Activated CD4-positive, alpha-beta T cell treated with anti-CD3 and anti-CD28 coated beads, Interleukin-2, amount 50 U/mL, for 16 hours (primary cell): ENCODE data around the gene ELAPOR1.

Source experiments
- DNase-seq: peaks from one replicate; pipeline ENCODE4 v3.0.0-alpha.2; 2020

Gene ELAPOR1

DNA sequence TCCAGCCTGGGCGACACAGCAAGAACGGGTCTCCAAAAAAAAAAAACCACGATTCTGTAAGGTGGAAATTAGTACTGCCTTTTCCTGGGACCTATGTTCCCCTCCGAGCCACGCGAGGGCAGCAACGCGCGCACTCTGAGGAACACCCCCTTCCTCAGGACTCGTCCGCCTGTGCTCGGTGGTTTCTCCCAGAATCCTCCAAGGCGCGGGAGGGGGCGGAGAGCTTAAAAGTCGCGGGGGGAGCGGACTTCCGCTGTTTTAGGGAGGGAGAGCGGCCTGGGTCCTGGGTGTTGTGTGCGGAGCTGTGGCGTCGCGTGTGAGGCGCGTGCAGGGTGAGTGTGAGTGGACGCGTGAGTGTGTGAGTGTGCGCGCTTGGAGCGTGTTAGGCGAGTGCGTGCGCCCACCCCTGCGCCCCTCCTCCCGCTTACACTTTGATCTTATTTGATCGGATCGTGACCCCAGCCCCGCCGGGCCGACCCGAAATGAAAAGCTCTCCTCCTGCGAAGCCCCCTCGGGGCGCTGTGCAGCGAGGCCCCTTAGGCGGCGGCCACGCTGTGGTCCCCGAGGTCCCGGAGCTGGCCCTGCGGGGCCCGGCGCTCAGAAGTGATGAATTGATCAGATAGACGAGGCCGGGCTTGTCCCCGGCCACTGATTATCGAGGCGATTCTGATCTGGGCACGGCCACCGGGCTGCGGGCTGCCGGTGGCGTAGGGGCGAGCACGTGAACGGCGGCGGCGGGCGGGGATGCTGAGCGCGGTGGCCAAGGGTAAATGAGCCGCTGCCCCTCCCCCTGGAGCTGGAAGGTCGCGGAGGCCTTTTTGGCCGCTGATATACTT is 13.8 kb upstream of the ELAPOR1 start:
- peak; percentile 98 for DNase-seq

GRCh38 chr1:109104364-109105151 is 9.4 kb upstream of the ELAPOR1 start:
- no peak for DNase-seq

- DNase-seq = no peak
Observed at GRCh38 chr1:109105881-109106280, 8.0 kb upstream of the ELAPOR1 start.

- no peak for DNase-seq
Observed at GRCh38 chr1:109107785-109108184, 6.1 kb upstream of the ELAPOR1 start.

- no peak for DNase-seq
Observed at GRCh38 chr1:109109906-109110305, 4.0 kb upstream of the ELAPOR1 start.

- DNase-seq = no peak
Observed at GRCh38 chr1:109111386-109112055, 2.4 kb upstream of the ELAPOR1 start.

- no peak for DNase-seq
Observed at GRCh38 chr1:109112056-109112651, 1.8 kb upstream of the ELAPOR1 start.

DNA sequence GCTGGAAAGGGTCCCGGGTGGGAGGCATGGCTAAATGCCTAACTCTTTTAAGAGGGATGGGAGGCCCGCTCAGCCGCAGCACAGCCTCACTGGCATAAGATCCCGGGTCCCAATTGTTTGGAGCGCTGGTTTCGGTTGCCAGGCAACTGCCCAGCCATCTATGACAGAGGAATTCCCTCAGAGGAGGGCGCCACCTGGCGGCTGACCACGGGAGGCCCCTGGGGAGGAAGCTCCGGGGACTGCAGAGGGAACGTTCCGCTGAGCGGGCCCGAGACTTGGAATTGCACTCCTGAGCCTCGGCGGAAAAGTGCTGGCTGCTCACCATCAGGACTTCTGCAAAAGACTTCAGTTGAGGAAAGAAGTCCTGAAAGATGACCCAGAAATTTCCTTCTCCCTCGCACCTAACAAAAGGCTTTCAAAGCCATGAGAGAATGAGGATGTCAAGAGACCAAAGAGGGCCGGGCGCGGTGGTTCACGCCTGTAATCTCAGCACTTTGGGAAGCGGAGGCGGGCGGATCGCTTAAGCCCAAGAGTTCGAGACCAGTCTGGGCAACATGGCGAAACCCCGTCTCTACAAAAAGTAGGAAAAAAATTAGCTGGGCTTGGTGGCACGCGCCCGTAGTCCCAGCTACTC is 1.1 kb upstream of the ELAPOR1 start:
- DNase-seq = peak; percentile 90

DNA sequence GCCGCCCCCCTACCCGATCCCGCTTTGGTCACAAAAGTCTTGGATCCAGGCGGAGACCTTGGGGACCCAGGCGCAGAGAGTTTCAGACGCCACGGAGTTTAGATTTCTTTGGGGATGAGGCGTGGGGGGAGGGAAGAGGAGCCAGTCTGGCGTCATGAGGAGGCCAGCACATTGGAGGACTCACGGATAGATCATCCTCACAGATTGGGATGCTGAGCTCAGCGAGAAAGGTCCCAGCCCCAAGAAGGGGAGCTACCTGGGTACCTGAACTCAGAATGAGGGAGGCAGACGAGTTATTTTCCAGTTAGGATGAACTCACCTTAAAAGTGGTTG is 393 bp downstream of the ELAPOR1 start:
- no peak for DNase-seq

DNA sequence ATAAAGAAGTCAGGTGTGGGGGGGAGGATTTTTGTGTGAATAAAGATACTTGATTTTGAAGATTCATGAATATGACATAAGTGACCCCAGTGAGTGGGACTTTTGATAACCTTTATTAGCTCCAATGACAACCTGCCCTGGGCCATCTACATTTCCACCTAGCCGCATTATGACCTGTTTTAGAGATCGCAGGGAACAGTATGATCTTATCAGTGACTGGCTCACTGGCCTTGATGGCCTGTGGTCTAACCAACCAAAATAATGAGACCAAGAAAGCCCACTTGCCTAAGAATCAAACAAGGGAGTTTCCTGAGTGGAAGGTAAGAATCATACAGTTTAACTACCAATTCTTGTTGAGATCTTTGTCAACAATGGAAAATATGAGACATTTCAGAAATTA is 1.8 kb downstream of the ELAPOR1 start:
- peak; percentile 38 for DNase-seq

- DNase-seq = no peak
Observed at GRCh38 chr1:109116286-109116685, 2.4 kb downstream of the ELAPOR1 start.

GRCh38 chr1:109118089-109118488 is 4.2 kb downstream of the ELAPOR1 start:
- no peak for DNase-seq

DNA sequence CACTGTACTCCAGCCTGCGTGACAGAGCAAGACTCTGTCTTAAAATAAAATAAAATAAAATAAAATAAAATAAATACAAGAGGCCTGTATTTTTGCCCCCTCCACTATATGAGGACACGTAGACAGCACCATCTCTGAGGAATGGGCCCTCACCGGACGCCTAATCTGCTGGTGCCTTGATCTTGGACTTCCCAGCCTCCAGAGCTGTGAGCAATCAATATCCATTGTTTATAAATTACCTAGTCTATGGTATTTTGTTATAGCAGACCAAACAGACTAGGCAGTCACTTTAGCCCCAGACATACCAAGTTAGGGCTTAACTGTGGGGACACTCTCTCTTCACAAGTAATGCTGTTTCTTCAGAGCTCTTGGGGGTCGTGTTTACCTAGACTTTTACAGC is 6.4 kb downstream of the ELAPOR1 start:
- DNase-seq = no peak

- DNase-seq = peak; percentile 16
Observed at GRCh38 chr1:109131059-109131458, 17.1 kb downstream of the ELAPOR1 start.

DNA sequence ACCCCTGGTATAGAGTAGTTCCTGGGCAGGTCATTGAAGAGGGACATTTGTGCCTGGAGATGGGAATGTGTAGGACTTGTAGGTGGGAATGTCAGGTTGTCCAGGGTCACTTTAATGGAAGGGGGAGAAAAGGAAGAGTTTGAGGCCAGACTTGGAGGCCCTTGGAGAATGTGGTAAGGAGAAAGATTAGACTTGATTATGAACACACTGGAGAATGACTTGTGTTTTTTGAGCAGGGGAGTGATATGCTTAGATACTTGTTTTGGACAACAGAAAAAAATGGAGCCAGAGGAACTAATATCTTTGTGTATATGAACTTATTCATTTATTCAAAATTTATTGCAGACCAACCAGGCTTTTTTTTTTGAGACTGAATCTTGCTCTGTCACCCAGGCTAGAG is 17.9 kb downstream of the ELAPOR1 start:
- DNase-seq = no peak

- no peak for DNase-seq
Observed at GRCh38 chr1:109133002-109133706, 19.2 kb downstream of the ELAPOR1 start.

GRCh38 chr1:109133815-109134214 is 19.9 kb downstream of the ELAPOR1 start:
- DNase-seq = no peak

GRCh38 chr1:109134423-109134822 is 20.5 kb downstream of the ELAPOR1 start:
- no peak for DNase-seq

GRCh38 chr1:109135940-109136339 is 22.0 kb downstream of the ELAPOR1 start:
- DNase-seq = no peak

- DNase-seq = no peak
Observed at GRCh38 chr1:109136766-109137165, 22.9 kb downstream of the ELAPOR1 start.

GRCh38 chr1:109137958-109138357 is 24.0 kb downstream of the ELAPOR1 start:
- no peak for DNase-seq

- no peak for DNase-seq
Observed at GRCh38 chr1:109138358-109138757, 24.4 kb downstream of the ELAPOR1 start.
